GM21528 (cell line): ENCODE results near the gene NMBR.
"Not testable (repeated sequence)": the region's sequence is repeated elsewhere in the genome, so short reads cannot be mapped to it uniquely, and the experiment has no call there.

Experiments
- ATAC-seq: cut with Tn5 transposase; IDR thresholded peaks from one replicate; pipeline ENCODE4 v1.9.1; 2021; ENCODE audit warnings: mild to moderate bottlenecking, moderate library complexity; ENCODE audit not compliant: unreplicated experiment, low FRiP score

NMBR gene

GRCh38 chr6:142071981-142072380 lies 74.9 kb downstream of the NMBR start:
- ATAC-seq, result no peak

- no peak for ATAC-seq
These were observed 78.5 kb downstream of the NMBR start for GRCh38 chr6:142068416-142068815.

- ATAC-seq, result not testable (repeated sequence)
These were observed 84.1 kb downstream of the NMBR start for GRCh38 chr6:142062861-142063260.

DNA sequence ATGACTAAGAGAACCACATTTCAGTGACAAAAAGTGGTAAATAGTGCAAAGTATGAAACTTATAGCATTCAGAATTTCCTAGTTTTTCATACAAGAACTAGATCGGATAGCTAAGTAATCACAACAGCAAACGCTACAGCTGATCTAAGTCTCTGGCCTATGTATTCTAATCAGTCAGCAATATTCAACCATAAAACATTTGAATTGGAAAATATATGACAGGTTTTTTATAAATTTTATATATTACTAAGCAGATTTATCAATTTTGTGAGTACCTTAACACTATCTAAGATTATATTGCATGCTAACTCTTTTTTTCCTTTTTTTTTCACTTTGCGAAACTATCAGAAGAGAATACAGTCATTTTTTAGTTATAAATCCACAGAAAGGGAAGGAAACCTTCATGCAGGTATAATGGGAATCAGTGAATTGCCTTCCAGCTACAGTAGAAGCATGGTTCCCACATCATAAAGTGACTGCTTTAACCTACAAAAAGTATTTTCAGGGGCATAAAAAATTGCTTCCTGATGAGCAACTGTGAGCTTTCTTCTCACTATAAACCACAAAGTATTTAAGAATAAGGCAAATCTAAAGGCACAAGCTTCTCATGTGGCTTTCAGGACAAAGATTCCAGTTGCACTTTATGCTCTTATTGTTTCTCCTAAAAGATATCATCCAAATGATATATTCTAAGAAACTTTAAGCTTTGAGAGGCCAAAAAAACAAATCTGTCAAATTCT lies 88.2 kb downstream of the NMBR start:
- ATAC-seq, result no peak

DNA sequence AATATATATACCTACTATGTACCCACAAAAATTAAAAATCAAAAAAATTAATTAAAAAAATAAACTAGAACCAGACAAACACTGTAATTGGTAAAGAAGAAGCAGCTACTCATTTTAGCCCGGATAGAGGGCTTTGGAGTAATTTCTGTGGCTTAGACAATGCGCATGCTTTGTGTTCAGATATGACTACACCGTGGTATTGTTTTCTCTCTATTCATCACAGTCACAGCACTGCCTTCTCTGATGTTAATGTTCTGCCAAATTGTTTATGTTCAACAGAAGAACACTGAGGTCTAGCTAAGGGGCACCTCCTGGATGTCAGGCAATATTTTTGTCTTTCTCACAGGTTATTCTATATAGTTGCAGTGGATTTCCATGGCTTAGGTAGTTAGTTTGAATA lies 91.7 kb downstream of the NMBR start:
- peak; percentile 68 for ATAC-seq

DNA sequence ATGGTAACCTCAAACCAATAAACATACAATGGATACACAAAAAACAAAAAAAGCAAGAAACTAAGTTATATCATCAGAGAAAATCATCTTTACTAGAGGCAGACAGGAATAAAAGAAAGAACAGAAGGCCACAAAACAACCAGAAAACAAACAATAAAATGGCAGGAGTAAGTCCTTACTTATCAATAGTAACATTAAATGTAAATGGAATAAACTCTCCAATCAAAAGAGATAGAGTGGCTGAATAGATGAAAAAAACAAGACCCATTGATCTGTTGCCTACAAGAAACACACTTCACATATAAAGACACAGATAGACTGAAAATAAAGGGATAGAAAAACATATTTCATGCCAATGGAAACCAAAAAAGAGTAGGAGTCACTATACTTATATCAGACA lies 95.5 kb downstream of the NMBR start:
- ATAC-seq, result no peak

GRCh38 chr6:142048593-142048980 lies 98.3 kb downstream of the NMBR start:
- no peak for ATAC-seq

DNA sequence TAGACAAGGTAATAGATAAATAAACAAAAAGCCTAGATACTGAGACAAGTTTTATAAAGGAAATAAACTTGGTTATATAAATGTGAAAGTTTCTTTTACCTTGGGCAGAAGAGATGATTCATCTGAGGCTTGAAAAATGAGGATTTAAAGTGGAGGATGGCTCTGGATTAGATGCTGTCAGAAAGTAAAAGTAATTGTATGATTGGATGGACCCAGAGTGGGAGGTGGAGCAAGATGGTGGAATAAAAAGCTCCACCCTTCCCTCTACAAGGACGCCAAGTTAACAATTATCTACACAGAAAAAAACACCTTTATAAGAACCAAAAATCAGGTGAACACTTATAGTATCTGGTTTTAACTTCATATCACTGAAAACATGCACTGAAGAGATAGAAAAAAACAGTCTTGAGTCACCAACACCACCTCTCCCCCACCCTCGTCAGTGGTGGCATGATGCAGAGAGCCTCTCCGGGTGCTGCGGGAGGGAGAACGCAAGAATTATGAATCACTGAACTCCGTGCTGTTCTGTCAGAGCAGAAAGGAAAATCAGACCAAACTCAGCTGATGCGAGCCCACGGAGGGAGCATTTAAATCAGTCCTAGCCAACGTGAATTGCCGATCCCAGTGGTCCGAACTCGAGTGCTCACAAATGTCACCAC lies 98.9 kb downstream of the NMBR start:
- no peak for ATAC-seq

DNA sequence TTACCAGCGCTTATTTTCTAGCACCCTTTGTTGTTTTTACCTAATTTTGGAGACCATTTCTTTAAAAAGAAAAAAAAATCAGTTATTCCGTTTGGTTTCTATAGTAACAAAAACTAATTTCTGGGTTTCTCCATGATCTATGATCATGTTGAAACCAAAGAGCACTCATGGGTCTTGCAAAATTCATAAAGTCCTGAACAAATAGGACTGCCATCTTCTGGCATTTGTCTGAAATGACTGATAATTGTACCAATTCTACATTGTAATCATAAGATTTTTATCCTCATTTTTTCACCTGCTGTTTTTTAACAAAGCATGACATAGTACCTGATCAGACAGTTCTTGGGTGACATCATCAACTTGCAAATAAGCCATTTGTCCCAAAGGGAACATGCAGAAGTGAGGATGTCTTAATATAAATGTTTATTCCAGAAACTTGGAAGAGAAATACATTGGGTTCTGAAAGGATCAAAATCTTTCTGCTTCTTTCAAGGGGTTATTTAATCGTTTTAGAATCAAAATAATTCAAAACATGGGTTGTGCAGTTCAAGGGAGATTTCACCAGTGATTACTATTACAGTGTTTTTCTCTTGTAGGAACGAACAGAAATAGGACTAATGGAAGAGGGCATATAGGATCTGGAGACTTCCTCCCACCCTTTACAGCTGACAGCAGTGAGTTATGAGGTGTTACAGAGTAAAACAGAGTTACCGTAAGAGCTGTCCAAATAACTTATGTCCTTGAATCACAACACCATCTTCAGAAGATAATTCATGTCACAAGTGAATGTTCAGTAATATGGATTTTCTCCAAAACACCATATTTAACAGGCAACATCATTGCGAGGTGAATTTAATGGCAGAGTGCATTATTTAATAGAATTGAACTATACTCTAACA lies 101.3 kb downstream of the NMBR start:
- ATAC-seq, result no peak

DNA sequence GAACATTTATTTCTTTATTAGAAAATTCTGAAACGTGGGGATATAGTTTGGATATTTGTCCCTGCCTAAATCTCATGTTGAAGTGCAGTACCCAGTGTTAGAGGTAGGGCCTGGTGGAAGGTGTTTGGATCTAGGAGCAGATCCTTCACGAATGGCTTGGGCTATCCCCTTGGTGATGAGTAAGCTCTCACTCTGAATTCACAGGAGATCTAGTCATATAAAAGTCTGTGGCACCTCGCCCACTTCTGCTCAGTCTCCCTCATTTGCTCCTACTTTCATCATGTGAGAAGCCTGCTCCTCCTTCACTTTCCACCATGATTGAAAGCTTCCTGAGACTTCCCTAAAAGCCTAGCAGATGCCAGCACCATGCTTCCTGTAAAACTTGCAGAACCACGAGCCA lies 111.0 kb downstream of the NMBR start:
- no peak for ATAC-seq

- no peak for ATAC-seq
These were observed 115.9 kb downstream of the NMBR start for GRCh38 chr6:142031035-142031434.

DNA sequence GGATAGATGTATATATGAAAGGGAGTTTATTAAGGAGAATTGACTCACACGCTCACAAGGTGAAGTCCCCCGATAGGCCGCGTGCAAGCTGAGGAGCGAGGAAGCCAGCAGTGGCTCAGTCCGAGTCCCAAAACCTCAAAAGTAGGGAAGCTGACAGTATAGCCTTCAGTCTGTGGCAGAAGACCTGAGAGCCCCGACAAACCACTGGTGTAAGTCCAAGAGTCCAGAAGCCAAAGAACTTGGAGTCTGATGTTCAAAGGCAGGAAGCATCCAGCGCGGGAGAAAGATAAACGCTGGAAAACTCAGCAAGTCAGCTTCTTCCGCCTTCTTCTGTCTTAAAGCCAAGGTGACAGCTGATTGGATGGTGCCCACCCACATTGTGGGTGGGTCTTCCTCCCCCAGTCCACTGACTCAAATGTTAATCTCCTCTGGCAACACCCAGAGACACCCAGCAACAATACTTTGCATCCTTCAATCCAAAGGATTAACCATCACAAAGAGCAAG lies 116.8 kb downstream of the NMBR start:
- ATAC-seq, result peak; percentile 68

DNA sequence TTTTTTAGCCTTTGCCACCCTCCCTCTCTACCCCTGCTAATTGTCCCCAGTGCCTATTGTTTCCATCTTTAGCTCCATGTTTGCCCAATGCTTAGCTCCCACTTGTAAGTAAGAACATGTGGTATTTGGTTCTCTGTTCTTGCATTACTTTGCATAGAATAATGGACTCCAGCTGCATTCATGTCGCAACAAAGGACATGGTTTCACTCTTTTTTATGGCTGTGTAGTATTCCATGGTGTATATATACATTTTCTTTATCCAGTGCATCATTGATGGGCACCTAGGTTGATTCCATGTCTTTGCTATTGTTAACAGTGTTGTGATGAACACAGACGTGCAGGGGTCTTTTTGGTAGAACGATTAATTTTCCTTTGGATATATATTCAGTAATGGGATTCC lies 118.4 kb downstream of the NMBR start:
- ATAC-seq, result no peak

- ATAC-seq, result not testable (repeated sequence)
These were observed 119.1 kb downstream of the NMBR start for GRCh38 chr6:142027804-142028203.

GRCh38 chr6:142027074-142027473 lies 119.8 kb downstream of the NMBR start:
- ATAC-seq, result no peak

- no peak for ATAC-seq
These were observed 120.5 kb downstream of the NMBR start for GRCh38 chr6:142026471-142026870.
